Suprapubic skin (tissue), 4 donors: ENCODE measurements around the gene TNFRSF19. TPM values are rescaled to one million over a fixed set of nuclear protein-coding genes. Genes with fewer than 3 reads are reported as not detected.

ENCODE experiments used
- DNase-seq, 2 donors: peaks; one replicate each; pipeline ENCODE4 v3.0.0-alpha.2; 2019; ENCODE audit warnings: low spot score in 2 of 2
- H3K27ac ChIP-seq: fragments of 200-600 bp; sonication (generic); one replicate; pipeline ENCODE4 v1.5.1; 2019
- H3K27me3 ChIP-seq: fragments of 200-600 bp; sonication (generic); one replicate; pipeline ENCODE4 v1.5.1; 2019
- H3K36me3 ChIP-seq: fragments of 200-600 bp; sonication (generic); one replicate; pipeline ENCODE4 v1.5.1; 2019
- H3K4me1 ChIP-seq: fragments of 200-600 bp; sonication (generic); one replicate; pipeline ENCODE4 v1.5.1; 2019
- H3K4me3 ChIP-seq: fragments of 200-600 bp; sonication (generic); one replicate; pipeline ENCODE4 v1.5.1; 2019; ENCODE audit warnings: mild to moderate bottlenecking
- H3K9me3 ChIP-seq: fragments of 200-600 bp; sonication (generic); one replicate; pipeline ENCODE4 v1.5.1; 2019
- EP300 ChIP-seq: sonication (generic); formaldehyde crosslinking; IDR thresholded peaks from one replicate; pipeline ENCODE4 v1.6.1; 2017; ENCODE audit warnings: antibody characterized with exemption
- POLR2A ChIP-seq, 2 donors: fragments of 450-650 bp; IDR thresholded peaks; one replicate each; pipeline ENCODE4 v1.6.1; 2017; ENCODE audit warnings: antibody characterized with exemption in 2 of 2, mild to moderate bottlenecking in 2 of 2, moderate library complexity in 2 of 2
- POLR2AphosphoS5 ChIP-seq, 3 donors: sonication (generic); formaldehyde crosslinking; IDR thresholded peaks; one replicate each; pipeline ENCODE4 v1.6.1; 2017; ENCODE audit warnings: antibody characterized with exemption in 3 of 3
- WGBS: methylation state at CpG from one replicate; pipeline ENCODE4 v1.1.5; 2018; 5-methylcytosine and 5-hydroxymethylcytosine counted together
- total RNA-seq, 4 donors: library from RNA; depleted of rRNA; stranded (reverse); fragments of >200 nt; gene quantifications; one replicate each; pipeline ENCODE4 v1.1.0, GENCODE V29; 2016
- TF ChIP-seq, protein P1 (sequence below), 2 donors: fragments of 200-600 bp in 1 of 2; fragments of 450-650 bp in 1 of 2; sonication (generic) in 1 of 2; IDR thresholded peaks; one replicate each; pipeline ENCODE4 v1.5.1; 2016 to 2019; ENCODE audit warnings: antibody characterized with exemption in 2 of 2, mild to moderate bottlenecking in 1 of 2, moderate library complexity in 1 of 2

The TNFRSF19 gene
- total RNA-seq, 4 donors from 2014 or later, result 74.6 to 100 (median 78.5) TPM

DNA sequence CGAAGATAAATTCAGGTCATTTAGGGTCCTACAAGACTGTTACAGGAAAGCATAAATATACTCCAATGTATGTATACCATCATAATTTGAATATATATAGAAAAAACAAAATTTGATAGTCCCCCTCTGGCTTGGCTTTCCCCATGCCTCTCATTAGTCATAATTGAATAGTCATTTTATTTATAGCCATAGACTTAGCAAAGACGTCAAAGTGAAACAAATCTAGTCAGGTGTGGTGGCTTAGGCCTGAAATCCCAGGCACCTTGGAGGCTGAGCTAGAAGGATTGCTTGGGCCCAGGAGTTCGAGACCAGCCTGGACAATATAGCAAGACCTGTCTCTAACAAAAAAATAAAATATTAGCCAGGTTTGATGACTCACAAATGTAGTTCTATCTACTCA, 141.1 kb downstream of the TNFRSF19 start:
- WGBS, result 85% methylated on average over 3 of the region's 3 CpGs
- no peaks in the 10 kb centered on the region for H3K9me3 ChIP-seq
- DNase-seq, result no peak
- H3K36me3 ChIP-seq, result no peaks in the 10 kb centered on the region
- TF ChIP-seq EP300, result no peak
- H3K27me3 ChIP-seq, result no peaks in the 10 kb centered on the region
- no peak overlapping the region for H3K4me3 ChIP-seq
- no peak overlapping the region for H3K27ac ChIP-seq
- H3K4me1 ChIP-seq, result no peaks in the 10 kb centered on the region

DNA sequence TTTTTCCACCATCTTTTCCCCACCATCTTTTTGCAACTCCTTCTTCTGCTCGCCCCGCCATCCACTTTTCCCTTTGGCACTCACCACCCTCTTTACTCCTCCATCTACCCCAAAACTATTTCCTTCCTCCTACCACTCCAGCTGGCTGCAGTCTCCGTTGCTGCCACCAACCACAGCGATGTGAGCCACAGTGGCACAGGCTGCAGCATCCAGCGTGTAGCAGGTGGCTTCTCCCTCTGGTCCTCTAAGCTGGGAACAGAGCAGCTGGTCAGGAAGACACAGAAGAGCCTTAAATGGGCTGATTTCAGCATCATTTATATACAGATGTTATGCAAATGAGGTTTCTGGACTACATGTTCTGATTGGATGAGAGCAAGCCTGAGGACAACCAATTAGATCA, 144.5 kb downstream of the TNFRSF19 start:
- Histone ChIP-seq H3K4me3 (no peak overlapping the region), H3K36me3 (no peaks in the 10 kb centered on the region), H3K4me1 (peaks cover 18% of the 10 kb centered on the region), H3K27me3 (no peaks in the 10 kb centered on the region), H3K9me3 (no peaks in the 10 kb centered on the region), H3K27ac (no peak overlapping the region)
- WGBS, result 78% methylated on average over 5 of the region's 5 CpGs
- DNase-seq, result no peak
- TF ChIP-seq POLR2A (IDR thresholded peaks at IDR 0.05), result no peak
- TF ChIP-seq, protein P1, sequence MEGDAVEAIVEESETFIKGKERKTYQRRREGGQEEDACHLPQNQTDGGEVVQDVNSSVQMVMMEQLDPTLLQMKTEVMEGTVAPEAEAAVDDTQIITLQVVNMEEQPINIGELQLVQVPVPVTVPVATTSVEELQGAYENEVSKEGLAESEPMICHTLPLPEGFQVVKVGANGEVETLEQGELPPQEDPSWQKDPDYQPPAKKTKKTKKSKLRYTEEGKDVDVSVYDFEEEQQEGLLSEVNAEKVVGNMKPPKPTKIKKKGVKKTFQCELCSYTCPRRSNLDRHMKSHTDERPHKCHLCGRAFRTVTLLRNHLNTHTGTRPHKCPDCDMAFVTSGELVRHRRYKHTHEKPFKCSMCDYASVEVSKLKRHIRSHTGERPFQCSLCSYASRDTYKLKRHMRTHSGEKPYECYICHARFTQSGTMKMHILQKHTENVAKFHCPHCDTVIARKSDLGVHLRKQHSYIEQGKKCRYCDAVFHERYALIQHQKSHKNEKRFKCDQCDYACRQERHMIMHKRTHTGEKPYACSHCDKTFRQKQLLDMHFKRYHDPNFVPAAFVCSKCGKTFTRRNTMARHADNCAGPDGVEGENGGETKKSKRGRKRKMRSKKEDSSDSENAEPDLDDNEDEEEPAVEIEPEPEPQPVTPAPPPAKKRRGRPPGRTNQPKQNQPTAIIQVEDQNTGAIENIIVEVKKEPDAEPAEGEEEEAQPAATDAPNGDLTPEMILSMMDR (IDR thresholded peaks at IDR 0.05), result no peak
- TF ChIP-seq POLR2AphosphoS5 (IDR thresholded peaks at IDR 0.05), result no peak
- no peak for TF ChIP-seq EP300

DNA sequence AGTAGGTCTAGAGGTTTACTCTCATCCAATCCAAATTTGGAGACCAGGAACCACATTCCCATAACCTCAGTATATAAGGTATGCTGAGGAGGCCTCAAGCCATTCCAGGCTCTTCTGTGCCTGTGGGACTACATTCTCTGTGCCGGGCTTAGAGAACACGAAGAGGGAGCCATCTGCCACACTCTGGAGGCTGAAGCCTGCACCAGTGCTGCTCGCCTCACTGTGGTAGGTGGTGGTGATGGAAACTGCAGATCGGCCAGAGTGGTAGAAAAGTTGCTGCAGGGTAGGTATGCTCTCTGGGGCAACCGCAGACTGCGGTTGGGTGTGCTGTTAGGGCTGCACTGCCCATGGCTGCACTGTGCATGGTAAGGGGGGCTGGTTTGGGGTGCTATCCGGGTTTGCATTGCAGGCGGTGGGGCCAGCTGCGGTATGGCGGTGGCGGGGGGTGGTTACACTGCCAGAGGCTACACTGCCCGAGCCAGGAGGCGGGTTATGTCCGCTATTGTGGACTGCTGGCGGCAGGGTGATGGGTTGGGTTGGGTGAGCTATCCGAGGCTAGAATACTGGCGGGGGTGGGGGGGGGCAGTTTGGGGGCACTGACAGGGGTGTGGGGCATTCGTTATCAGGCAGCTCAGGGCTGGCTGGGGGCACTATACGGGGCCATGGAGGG, 145.0 kb downstream of the TNFRSF19 start:
- no peaks in the 10 kb centered on the region for H3K27me3 ChIP-seq
- peaks cover 21% of the 10 kb centered on the region for H3K4me1 ChIP-seq
- no peak overlapping the region for H3K27ac ChIP-seq
- no peaks in the 10 kb centered on the region for H3K36me3 ChIP-seq
- TF ChIP-seq POLR2A (IDR thresholded peaks at IDR 0.05) (no peak), POLR2AphosphoS5 (IDR thresholded peaks at IDR 0.05) (no peak), EP300 (no peak)
- TF ChIP-seq, protein P1 (IDR thresholded peaks at IDR 0.05), result no peak
- H3K9me3 ChIP-seq, result no peaks in the 10 kb centered on the region
- no peak for DNase-seq
- WGBS, result 93% methylated on average over 13 of the region's 19 CpGs
- H3K4me3 ChIP-seq, result no peak overlapping the region

DNA sequence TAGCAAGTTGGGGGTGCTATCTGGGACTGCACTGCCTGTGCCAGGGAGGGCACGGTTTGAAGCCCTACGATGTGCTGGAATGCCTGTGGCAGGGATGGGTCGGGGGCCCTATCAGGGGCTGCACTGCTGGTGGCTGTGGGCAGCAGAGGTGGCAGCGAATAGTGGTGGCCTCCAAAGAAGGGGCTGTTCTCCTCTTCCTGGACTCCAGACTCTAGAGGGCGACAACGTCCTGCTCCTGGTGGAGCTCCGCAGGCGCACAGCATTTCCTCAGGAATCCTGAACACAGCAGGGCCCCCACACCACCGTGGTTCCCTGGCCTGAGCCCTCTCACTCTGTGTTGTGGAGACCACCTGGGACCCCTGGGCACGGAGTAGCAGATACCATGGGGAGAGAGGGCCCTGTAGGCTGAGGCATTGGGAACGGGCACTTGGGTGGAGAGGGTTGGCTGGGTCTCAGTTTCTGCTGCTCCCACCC, 145.6 kb downstream of the TNFRSF19 start:
- Histone ChIP-seq H3K36me3 (no peaks in the 10 kb centered on the region), H3K9me3 (no peaks in the 10 kb centered on the region), H3K27ac (no peak overlapping the region), H3K4me3 (no peak overlapping the region), H3K27me3 (no peaks in the 10 kb centered on the region), H3K4me1 (peaks cover 21% of the 10 kb centered on the region)
- TF ChIP-seq POLR2AphosphoS5 (IDR thresholded peaks at IDR 0.05) (no peak), POLR2A (IDR thresholded peaks at IDR 0.05) (no peak), EP300 (no peak)
- TF ChIP-seq, protein P1 (IDR thresholded peaks at IDR 0.05), result no peak
- 100% methylated on average over 3 of the region's 11 CpGs for WGBS
- no peak for DNase-seq

DNA sequence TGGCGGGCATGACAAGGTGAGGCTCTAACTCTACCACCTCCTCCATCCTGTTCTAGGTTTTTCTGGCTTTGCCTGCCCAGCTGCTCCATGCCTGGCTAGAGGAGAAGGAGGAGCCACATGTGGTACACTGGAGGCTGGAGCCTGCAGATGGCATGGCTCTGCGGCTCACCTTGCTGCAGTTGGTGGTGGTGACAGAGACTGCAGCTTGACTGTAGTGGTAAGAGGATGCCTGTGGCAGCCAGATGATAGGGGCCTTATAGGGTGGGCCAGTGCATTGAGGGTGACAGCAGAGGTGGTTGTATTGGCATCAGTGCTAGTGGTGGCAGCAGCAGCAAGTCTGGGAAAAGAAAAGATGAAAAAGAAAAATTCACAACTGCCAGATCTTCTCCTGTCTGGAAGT, 146.2 kb downstream of the TNFRSF19 start:
- WGBS, result 100% methylated on average over 1 of the region's 2 CpGs
- no peaks in the 10 kb centered on the region for H3K36me3 ChIP-seq

More for the DNA sequence above, 146.2 kb downstream of the TNFRSF19 start:
- no peak overlapping the region for H3K4me3 ChIP-seq
- peaks cover 21% of the 10 kb centered on the region for H3K4me1 ChIP-seq
- no peaks in the 10 kb centered on the region for H3K9me3 ChIP-seq
- no peak for TF ChIP-seq POLR2A (IDR thresholded peaks at IDR 0.05)
- no peak for TF ChIP-seq EP300
- TF ChIP-seq, protein P1 (IDR thresholded peaks at IDR 0.05), result no peak
- TF ChIP-seq POLR2AphosphoS5 (IDR thresholded peaks at IDR 0.05), result no peak
- no peak for DNase-seq
- H3K27me3 ChIP-seq, result no peaks in the 10 kb centered on the region
- H3K27ac ChIP-seq, result no peak overlapping the region
